WTC11 (cell line): ENCODE measurements around the gene KISS1R. TPM values are rescaled to one million over a fixed set of nuclear protein-coding genes. Genes with fewer than 3 reads are reported as not detected.

Experiments used
- GRHL2 ChIP-seq: fragments of 250-450 bp; sonication (Bioruptor Pico); IDR thresholded peaks from 2 replicates; pipeline ENCODE4 v1.8.0; 2022; ENCODE audit warnings: mild to moderate bottlenecking, moderate library complexity; ENCODE audit not compliant: insufficient replicate concordance, severe bottlenecking
- GTF2I ChIP-seq: fragments of 250-450 bp; sonication (Bioruptor Pico); conservative IDR thresholded peaks from 2 replicates; pipeline ENCODE4 v1.4.0; 2021; ENCODE audit warnings: mild to moderate bottlenecking
- SMAD4 ChIP-seq: sonication (generic); formaldehyde crosslinking; IDR thresholded peaks from 2 replicates; pipeline ENCODE4 v1.8.0; 2022; ENCODE audit warnings: mild to moderate bottlenecking, missing genetic modification reagents
- TCF7 ChIP-seq: sonication (generic); formaldehyde crosslinking; IDR thresholded peaks from 2 replicates; pipeline ENCODE4 v1.8.0; 2022; ENCODE audit warnings: mild to moderate bottlenecking, low read depth, missing genetic modification reagents, moderate library complexity
- total RNA-seq: library from RNA; stranded (reverse); gene quantifications from 3 replicates; pipeline ENCODE4 v1.2.3, GENCODE V29; 2021
- TF ChIP-seq, protein P1 (sequence below): fragments of 250-450 bp; sonication (Bioruptor Pico); IDR thresholded peaks from 2 replicates; pipeline ENCODE4 v1.9.0; 2021; ENCODE audit warnings: mild to moderate bottlenecking, borderline replicate concordance
- TF ChIP-seq, protein P2 (sequence below): sonication (generic); formaldehyde crosslinking; IDR thresholded peaks from 2 replicates; pipeline ENCODE4 v1.8.1; 2023; ENCODE audit warnings: mild to moderate bottlenecking, moderate library complexity, missing genetic modification reagents
- TF ChIP-seq, protein P3 (sequence below): sonication (generic); formaldehyde crosslinking; IDR thresholded peaks from 2 replicates; pipeline ENCODE4 v1.8.1; 2022; ENCODE audit warnings: mild to moderate bottlenecking, moderate library complexity, missing genetic modification reagents
- TF ChIP-seq, protein P4 (sequence below): sonication (generic); formaldehyde crosslinking; IDR thresholded peaks from 2 replicates; pipeline ENCODE4 v1.8.1; 2023; ENCODE audit warnings: mild to moderate bottlenecking, missing genetic modification reagents, borderline replicate concordance
- TF ChIP-seq, protein P5 (sequence below): sonication (generic); formaldehyde crosslinking; IDR thresholded peaks from 2 replicates; pipeline ENCODE4 v1.8.0; 2022; ENCODE audit warnings: missing genetic modification reagents

The KISS1R gene
- total RNA-seq, 1 experiment from 2014 or later, result 2.9 TPM

DNA sequence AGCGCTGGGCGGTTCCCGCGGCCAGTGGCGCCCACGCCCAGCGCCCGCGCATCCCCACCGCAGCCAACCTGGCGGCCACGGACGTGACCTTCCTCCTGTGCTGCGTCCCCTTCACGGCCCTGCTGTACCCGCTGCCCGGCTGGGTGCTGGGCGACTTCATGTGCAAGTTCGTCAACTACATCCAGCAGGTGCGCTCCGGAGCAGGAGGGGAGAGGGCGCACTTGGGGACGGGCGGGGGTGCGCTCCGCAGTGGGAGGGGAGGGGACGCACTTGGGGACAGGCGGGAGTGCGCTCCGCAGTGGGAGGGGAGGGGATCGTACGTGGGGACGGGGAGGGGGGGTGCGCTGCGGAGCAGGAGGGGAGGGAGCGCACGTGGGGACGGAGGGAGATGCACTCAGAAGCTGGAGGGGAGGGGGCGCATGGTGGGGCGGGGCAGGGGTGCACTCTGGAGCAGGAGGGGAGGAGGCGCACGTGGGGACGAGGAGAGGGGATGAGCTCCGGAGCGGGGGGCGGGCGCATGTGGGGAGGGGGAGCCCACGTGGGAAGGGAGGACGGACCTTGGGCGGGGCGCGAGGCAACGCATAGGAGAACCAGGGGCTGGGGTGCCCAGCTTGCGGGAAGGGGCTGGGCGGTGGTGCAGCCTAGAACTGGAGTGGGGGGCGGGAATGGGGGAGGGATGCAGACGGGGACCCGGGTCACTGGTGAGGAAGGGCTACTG, 1.5 kb downstream of the KISS1R start (continued):
- TF ChIP-seq, protein P1, sequence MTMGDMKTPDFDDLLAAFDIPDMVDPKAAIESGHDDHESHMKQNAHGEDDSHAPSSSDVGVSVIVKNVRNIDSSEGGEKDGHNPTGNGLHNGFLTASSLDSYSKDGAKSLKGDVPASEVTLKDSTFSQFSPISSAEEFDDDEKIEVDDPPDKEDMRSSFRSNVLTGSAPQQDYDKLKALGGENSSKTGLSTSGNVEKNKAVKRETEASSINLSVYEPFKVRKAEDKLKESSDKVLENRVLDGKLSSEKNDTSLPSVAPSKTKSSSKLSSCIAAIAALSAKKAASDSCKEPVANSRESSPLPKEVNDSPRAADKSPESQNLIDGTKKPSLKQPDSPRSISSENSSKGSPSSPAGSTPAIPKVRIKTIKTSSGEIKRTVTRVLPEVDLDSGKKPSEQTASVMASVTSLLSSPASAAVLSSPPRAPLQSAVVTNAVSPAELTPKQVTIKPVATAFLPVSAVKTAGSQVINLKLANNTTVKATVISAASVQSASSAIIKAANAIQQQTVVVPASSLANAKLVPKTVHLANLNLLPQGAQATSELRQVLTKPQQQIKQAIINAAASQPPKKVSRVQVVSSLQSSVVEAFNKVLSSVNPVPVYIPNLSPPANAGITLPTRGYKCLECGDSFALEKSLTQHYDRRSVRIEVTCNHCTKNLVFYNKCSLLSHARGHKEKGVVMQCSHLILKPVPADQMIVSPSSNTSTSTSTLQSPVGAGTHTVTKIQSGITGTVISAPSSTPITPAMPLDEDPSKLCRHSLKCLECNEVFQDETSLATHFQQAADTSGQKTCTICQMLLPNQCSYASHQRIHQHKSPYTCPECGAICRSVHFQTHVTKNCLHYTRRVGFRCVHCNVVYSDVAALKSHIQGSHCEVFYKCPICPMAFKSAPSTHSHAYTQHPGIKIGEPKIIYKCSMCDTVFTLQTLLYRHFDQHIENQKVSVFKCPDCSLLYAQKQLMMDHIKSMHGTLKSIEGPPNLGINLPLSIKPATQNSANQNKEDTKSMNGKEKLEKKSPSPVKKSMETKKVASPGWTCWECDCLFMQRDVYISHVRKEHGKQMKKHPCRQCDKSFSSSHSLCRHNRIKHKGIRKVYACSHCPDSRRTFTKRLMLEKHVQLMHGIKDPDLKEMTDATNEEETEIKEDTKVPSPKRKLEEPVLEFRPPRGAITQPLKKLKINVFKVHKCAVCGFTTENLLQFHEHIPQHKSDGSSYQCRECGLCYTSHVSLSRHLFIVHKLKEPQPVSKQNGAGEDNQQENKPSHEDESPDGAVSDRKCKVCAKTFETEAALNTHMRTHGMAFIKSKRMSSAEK (CRISPR knock-in tag), result no peak
- TF ChIP-seq, protein P2, sequence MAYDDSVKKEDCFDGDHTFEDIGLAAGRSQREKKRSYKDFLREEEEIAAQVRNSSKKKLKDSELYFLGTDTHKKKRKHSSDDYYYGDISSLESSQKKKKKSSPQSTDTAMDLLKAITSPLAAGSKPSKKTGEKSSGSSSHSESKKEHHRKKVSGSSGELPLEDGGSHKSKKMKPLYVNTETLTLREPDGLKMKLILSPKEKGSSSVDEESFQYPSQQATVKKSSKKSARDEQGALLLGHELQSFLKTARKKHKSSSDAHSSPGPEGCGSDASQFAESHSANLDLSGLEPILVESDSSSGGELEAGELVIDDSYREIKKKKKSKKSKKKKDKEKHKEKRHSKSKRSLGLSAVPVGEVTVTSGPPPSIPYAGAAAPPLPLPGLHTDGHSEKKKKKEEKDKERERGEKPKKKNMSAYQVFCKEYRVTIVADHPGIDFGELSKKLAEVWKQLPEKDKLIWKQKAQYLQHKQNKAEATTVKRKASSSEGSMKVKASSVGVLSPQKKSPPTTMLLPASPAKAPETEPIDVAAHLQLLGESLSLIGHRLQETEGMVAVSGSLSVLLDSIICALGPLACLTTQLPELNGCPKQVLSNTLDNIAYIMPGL (CRISPR knock-in tag), result no peak
- TF ChIP-seq, protein P3, sequence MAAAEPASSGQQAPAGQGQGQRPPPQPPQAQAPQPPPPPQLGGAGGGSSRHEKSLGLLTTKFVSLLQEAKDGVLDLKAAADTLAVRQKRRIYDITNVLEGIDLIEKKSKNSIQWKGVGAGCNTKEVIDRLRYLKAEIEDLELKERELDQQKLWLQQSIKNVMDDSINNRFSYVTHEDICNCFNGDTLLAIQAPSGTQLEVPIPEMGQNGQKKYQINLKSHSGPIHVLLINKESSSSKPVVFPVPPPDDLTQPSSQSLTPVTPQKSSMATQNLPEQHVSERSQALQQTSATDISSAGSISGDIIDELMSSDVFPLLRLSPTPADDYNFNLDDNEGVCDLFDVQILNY (CRISPR knock-in tag), result no peak
- no peak for TF ChIP-seq GTF2I (CRISPR knock-in tag)
- TF ChIP-seq, protein P4, sequence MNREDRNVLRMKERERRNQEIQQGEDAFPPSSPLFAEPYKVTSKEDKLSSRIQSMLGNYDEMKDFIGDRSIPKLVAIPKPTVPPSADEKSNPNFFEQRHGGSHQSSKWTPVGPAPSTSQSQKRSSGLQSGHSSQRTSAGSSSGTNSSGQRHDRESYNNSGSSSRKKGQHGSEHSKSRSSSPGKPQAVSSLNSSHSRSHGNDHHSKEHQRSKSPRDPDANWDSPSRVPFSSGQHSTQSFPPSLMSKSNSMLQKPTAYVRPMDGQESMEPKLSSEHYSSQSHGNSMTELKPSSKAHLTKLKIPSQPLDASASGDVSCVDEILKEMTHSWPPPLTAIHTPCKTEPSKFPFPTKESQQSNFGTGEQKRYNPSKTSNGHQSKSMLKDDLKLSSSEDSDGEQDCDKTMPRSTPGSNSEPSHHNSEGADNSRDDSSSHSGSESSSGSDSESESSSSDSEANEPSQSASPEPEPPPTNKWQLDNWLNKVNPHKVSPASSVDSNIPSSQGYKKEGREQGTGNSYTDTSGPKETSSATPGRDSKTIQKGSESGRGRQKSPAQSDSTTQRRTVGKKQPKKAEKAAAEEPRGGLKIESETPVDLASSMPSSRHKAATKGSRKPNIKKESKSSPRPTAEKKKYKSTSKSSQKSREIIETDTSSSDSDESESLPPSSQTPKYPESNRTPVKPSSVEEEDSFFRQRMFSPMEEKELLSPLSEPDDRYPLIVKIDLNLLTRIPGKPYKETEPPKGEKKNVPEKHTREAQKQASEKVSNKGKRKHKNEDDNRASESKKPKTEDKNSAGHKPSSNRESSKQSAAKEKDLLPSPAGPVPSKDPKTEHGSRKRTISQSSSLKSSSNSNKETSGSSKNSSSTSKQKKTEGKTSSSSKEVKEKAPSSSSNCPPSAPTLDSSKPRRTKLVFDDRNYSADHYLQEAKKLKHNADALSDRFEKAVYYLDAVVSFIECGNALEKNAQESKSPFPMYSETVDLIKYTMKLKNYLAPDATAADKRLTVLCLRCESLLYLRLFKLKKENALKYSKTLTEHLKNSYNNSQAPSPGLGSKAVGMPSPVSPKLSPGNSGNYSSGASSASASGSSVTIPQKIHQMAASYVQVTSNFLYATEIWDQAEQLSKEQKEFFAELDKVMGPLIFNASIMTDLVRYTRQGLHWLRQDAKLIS (CRISPR knock-in tag), result no peak
- no peak for TF ChIP-seq SMAD4 (CRISPR knock-in tag)
- TF ChIP-seq TCF7 (CRISPR knock-in tag), result no peak
- TF ChIP-seq, protein P5, sequence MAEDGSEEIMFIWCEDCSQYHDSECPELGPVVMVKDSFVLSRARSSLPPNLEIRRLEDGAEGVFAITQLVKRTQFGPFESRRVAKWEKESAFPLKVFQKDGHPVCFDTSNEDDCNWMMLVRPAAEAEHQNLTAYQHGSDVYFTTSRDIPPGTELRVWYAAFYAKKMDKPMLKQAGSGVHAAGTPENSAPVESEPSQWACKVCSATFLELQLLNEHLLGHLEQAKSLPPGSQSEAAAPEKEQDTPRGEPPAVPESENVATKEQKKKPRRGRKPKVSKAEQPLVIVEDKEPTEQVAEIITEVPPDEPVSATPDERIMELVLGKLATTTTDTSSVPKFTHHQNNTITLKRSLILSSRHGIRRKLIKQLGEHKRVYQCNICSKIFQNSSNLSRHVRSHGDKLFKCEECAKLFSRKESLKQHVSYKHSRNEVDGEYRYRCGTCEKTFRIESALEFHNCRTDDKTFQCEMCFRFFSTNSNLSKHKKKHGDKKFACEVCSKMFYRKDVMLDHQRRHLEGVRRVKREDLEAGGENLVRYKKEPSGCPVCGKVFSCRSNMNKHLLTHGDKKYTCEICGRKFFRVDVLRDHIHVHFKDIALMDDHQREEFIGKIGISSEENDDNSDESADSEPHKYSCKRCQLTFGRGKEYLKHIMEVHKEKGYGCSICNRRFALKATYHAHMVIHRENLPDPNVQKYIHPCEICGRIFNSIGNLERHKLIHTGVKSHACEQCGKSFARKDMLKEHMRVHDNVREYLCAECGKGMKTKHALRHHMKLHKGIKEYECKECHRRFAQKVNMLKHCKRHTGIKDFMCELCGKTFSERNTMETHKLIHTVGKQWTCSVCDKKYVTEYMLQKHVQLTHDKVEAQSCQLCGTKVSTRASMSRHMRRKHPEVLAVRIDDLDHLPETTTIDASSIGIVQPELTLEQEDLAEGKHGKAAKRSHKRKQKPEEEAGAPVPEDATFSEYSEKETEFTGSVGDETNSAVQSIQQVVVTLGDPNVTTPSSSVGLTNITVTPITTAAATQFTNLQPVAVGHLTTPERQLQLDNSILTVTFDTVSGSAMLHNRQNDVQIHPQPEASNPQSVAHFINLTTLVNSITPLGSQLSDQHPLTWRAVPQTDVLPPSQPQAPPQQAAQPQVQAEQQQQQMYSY (CRISPR knock-in tag), result no peak
- no peak for TF ChIP-seq GRHL2
- TF ChIP-seq, all 79 proteins: peak for 0
